Measurements from ENCODE around the gene CEP57L1.
"Not testable (repeated sequence)": the region's sequence is repeated elsewhere in the genome, so short reads cannot be mapped to it uniquely, and the experiment has no call there.

CEP57L1 gene

DNA sequence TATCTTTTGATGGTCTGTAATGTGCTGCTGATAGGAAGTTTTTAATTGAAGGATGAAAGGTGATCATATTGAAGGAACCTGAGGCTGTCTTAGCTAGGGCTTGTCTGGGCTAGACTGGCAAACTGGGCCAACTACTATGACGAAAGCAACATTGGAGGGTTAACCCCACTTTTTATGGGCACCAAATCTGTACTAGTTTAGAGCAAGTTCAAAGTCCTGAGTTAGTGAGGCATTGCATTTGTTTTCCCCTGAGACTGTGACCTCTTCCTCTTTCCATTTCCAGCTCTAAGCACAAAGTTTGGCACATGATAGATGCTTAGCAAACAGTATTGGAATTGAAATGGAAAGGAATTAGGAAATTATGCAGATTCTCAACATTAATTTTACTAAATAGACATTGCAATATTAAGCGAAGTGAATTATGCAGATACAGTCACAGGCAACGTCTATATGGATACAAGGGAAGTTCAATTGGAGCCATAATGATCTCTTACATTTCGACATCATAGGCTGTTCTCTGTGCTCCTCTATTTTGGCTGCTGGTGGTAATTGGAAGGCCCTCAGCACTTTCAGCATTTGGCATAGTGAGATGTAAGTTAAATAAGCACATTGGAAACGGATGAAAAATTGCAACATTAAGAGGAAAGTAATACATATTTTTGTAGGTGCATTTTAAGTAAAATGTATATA is 22.2 kb downstream of the CEP57L1 start:
- no peak for DNase-seq

DNA sequence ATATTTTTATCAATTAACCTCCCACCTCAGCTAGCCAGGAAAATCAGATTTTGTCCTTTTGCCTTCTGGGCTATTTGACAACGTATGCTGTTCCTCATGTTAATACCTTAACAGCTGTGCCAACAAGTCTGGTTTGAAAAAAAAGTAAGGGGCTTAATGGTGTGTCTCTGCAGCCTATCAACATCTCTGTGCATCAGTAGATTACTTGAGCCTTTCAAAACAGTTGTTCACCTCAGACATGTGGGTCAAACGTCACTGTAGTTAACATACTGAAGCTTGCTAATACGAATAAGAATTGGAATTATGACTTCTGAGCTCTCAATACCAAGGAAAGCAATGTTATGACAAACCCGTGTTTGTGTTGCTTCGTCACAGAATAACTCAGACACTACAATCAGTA is 23.0 kb downstream of the CEP57L1 start:
- DNase-seq, result no peak

DNA sequence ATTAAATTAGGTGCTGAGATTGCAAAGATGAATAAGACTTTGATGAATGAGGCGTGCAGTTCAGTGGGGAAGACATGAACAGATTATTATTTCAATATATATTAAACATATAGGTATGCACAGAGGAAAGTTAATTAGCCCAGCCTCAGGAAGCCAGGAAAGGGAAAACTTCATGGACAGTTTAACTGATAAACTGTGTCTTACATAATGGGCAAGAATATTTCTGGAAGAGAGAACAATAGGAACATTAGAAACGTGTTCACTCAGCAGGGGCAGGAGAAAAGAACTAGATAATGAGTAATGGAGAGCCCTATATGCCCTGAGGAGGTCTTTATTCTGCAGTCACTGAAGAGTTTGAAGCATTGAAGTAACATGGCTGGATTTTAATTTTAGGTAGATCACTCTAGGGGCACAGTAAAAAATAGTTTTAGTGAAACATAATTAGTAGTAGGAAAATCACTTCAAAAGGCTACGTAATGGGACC is 23.6 kb downstream of the CEP57L1 start:
- no peak for DNase-seq

DNA sequence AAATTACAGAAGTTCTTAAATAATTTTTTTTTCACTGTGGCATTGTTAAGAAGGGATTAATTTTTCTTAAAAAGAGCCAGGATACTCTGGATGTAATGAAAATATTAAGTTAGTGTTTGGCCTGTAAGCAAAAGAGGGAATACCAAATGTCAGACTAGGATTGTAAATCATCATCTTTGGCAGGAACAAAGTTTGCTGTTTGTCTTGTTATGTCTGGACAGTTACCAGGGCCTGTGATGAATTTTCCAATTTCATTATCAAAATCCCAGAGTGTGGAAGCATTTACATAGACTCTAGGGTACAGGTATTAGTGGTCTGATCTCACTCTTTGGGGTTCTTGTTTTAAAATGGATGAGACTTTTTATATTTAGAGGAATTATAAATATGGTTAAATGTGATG is 26.1 kb downstream of the CEP57L1 start:
- peak; percentile 4 for DNase-seq

DNA sequence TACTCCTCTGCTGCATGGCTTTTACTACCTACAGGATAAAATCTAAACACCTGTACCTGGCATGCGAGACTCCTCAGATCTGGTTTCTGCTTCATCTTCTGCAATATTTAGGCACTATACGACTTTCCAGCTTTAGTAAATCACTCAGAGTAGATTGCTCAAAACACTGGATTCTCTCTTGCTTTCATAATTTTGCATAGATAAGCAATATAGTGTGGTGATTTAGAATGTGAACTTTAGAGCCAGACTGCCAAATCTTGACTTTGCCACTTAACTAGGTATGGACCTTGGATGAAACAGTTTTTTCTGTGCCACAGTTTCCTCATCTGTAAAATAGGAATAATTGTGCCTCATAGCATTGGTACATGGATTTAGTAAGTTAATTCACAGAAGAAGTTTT is 28.9 kb downstream of the CEP57L1 start:
- no peak for DNase-seq

DNA sequence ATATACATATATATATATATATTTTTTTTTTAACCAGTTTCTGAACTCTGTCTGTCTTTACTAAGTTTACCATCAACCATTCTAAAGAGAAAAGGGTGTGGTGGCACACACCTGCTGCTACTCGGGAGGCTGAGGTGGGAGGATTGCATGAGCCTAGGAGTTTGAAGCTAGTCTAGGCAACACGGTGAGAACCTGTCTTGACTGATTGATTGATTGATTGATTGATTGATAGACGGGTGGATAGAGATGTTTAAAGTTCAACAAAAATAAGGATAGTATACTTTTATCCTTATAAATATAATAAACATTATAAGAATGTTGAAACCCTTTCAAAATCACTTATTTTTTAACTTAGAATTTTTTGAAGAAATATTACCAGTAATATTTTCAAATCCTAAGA is 30.2 kb downstream of the CEP57L1 start:
- no peak for DNase-seq

DNA sequence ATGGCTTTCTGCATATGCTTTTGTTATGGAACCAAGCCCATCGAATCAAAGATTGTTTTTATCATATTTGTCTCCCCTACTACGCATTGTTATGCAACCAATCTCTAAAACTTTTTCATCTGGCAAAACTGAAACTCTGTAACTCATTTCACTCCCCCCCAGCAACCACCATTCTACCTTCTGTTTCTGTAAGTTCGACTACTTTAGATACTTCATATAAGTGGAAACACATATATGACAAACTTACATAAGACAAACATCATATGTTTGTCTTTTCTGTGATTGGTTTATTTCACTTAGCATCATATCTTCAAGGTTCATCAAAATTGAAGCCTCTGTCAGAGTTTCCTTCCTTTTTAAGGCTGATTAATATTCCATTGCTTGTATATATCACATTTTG is 34.8 kb downstream of the CEP57L1 start:
- DNase-seq, result no peak

DNA sequence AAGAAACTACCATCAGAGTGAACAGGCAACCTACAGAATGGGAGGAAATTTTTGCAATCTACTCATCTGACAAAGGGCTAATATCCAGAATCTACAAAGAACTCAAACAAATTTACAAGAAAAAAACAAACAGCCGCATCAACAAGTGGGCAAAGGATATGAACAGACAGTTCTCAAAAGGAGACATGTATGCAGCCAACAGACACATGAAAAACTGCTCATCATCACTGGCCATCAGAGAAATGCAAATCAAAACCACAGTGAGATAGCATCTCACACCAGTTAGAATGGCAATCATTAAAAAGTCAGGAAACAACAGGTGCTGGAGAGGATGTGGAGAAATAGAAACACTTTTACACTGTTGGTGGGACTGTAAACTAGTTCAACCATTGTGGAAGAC is 40.3 kb downstream of the CEP57L1 start:
- DNase-seq, result not testable (repeated sequence)

DNA sequence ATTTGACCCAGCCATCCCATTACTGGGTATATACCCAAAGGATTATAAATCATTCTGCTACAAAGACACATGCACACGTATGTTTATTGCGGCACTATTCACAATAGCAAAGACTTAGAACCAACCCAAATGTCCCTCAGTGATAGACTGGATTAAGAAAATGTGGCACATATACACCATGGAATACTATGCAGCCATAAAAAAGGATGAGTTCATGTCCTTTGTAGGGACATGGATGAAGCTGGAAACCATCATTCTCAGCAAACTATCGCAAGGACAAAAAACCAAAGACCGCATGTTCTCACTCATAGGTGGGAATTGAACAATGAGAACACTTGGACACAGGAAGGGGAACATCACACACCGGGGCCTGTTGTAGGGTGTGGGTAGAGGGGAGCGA is 40.7 kb downstream of the CEP57L1 start:
- not testable (repeated sequence) for DNase-seq

DNA sequence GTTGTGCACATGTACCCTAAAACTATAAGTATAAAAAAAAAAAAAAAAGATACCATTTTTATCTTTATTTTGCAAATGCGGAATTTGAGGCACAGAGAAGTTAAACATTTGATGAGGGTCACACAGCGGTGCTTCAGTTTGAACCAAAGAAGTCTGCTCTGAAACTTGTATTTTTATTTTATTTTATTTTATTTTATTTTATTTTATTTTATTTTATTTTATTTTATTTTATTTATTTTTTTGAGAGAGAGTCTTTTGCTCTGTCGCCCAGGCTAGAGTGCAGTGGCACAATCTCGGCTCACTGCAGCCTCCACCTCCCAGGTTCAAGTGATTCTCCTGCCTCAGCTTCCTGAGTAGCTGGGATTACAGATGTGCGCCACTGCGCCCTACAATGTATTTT is 41.2 kb downstream of the CEP57L1 start:
- not testable (repeated sequence) for DNase-seq

DNA sequence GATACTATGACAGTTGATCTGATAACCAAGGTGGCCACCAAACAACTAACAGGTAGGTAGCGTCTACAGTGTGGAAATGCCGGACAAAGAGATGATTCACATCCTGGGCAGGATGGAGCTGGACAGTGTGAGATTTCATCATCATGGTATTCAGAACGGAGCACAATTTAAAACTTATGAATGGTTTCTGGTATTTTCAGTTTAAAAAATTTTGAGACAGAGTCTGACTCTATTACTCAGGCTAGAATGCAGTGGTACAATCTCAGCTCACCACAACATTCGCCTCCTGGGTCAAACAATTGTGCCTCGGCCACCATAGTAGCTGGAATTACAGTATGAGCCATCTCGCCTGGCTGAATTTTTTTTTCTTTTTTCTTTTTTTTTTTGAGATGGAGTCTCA is 43.8 kb downstream of the CEP57L1 start:
- DNase-seq, result peak; percentile 62

DNA sequence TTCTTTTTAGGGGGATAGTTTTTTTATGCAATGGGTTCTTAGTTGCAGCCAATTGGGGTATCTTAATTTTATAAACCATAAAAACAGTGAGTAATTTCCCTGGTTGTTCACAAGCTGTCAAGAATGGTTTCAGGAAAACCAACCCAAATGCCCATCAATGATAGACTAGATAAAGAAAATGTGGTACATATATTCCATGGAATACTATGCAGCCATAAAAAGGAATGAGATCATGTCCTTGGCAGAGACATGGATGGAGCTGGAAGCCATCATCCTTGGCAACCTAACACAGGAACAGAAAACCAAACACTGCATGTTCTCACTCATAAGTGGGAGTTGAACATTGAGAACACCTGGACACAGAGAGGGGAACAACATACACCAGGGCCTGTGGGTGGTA is 46.8 kb downstream of the CEP57L1 start:
- DNase-seq, result not testable (repeated sequence)

DNA sequence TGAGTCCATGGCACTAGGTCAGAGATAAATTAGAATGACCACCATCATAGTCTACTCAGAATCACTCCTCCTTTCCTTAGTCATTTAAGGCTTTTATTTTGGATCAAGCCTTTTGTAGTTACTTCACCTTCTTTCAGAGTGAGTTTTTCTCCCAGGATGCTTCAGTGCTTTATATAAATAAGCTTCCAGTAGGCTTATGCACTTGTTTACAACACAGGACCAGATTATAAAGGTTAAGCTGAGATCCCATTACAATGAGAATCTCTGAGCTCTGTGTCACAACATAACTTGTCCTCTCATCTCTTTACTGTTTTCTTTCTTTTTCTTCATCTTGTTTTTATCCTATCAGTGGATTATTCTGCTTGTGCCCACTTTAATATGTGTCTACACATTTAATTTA is 47.9 kb downstream of the CEP57L1 start:
- no peak for DNase-seq

DNA sequence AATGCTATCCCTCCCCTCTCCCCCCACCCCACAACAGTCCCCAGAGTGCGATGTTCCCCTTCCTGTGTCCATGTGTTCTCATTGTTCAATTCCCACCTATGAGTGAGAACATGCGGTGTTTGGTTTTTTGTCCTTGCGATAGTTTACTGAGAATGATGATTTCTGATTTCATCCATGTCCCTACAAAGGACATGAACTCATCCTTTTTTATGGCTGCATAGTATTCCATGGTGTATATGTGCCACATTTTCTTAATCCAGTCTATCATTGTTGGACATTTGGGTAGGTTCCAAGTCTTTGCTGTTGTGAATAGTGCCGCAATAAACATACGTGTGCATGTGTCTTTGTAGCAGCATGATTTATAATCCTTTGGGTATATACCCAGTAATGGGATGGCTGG is 52.9 kb downstream of the CEP57L1 start:
- not testable (repeated sequence) for DNase-seq

DNA sequence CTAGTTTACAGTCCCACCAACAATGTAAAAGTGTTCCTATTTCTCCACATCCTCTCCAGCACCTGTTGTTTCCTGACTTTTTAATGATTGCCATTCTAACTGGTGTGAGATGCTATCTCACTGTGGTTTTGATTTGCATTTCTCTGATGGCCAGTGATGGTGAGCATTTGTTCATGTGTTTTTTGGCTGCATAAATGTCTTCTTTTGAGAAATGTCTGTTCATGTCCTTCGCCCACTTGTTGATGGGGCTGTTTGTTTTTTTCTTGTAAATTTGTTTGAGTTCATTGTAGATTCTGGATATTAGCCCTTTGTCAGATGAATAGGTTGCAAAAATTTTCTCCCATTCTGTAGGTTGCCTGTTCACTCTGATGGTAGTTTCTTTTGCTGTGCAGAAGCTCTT is 53.4 kb downstream of the CEP57L1 start:
- not testable (repeated sequence) for DNase-seq

DNA sequence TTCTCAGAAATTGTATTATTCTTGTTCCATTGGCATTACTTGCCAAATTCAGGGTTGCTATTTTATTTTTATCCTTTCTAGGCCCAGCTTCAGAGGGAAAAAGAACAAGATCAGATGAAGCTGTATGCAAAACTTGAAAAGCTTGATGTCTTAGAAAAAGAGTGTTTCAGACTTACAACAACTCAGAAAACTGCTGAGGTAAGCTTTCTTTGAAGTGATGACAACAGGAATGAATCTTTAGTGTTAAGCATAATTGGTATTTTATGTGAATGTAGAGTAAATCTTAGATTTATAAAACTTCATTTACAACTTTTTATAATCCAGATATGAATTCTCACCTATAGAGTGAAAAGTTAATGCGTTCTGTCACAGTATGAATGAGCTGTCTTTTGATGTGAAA is 58.4 kb downstream of the CEP57L1 start:
- DNase-seq, result no peak

DNA sequence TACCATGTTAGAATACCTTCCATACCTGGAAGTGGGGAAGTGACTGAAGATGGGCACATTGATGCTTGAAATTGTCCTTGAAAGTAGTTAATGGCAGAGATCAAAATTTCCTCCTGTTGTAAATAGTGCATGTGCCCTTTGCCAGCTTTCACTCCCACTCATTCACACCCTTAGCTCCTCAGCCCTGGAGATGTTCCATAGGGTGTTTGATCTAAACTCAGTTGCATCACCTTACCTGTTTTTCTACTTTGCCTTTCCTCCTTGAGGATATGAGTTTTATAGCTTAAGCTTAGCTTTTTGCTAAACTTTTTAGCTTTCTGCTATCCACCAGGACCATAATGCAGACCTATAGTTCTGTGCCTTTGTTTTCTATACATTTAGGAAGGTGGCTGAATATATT is 69.0 kb downstream of the CEP57L1 start:
- DNase-seq, result no peak

DNA sequence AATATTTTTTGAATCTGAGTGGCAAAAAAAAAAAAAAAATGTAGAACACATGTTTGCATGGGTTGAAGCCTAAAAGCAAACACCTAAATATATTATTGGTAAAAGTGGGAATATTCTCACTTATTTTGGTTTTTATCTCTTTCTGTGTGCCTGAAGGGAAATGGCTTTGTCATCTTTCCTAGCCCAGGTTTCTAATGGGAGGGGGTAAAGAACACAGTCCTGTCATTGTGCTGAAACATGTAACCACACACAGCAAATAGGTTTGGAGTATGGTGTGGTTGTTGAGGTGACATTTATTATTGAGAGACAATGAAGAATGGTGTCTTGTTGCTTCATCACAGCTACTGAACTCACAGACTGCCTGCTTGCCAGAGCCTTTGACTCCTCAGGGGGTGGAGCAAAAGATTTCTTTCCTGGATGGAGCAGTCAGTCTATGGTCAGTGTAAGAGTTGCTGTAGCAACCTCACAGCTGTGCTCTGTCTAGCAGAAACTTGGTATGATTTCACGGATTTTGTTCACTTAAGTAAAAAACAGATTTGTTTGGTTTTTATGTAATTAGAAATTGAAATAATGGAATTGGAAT is 70.2 kb downstream of the CEP57L1 start:
- peak; percentile 33 for DNase-seq

DNA sequence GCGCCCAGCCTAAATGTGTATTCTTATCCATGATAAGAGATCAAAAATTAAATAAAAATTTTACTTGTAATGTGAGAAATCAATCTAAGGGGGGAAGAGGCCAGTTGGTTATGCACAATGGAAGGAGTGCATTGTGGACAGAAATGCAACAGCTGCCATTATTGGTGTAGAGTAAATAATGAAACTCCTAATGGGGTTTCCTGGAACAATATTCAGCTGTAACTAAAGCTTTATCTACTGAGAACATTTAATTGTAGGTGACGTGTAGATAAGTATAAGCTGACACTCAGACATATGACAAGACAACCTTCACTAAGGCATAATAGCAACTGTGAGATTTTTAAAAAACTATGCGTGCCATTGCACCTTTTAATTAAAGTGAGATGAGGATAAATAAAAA is 71.4 kb downstream of the CEP57L1 start:
- DNase-seq, result no peak

DNA sequence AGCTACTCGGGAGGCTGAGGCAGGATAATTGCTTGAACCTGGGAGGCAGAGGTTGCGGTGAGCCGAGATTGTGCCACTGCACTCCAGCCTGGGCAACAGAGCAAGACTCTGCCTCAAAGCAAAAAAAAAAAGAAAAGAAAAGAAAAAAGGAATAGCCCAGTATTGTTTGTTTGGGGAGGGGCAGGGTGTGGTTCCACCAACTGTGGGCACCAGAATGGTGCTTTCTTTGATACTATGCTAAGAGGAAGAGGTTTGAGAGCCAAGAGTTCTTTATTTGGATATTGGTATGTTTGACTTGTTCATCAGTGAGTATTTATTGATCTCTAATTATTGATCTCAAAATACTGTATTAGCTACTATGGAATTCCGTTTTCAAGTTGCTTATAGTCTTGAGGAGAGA is 72.3 kb downstream of the CEP57L1 start:
- no peak for DNase-seq

DNA sequence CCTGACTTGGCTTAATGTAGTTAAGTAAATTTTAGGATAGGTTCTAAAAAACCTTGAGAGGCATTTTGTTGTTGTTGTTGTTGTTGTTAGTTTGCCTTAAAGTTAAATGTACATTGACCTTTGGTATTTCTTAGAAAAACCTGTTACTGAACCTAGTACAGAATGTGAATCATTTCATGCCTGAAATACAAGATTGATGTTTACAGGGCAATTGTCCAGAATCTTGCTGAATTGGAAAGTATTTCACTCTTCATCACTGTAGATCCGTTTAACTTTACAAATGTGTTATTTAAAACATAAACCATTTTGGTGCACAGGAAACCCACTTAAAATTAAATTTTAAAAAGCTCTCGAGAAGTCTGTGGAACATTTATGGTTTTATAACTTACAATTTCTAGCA is 75.0 kb downstream of the CEP57L1 start:
- no peak for DNase-seq

DNA sequence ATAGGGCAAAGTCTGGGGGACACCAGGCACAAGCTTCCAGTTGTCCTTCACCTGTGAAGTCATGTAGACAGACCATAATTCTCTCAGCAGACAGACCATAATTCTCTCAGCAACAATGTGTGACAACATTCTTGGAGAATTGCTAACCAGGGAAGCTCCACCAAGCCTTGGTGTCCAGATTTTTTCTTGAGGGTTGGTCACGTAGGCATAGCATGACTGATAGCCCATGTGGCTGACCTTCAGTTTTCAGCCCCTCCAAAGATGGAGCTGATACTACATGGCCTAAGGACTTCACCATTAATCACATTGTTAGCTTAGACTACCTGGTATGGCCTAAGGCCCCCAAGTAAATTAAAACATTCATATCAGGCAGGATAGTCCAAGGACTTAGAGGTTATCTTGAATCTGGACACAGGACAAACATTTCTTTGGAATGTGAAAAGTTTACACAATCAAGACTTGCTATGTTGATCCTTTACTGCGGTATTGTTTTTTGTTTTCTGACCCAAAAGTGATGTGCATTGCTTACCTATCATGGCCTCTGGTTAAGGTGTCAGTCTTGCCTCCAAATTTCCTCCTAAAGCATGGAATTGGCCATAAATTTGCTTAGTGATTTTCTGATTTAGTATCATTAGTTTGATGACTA is 76.9 kb downstream of the CEP57L1 start:
- no peak for DNase-seq

DNA sequence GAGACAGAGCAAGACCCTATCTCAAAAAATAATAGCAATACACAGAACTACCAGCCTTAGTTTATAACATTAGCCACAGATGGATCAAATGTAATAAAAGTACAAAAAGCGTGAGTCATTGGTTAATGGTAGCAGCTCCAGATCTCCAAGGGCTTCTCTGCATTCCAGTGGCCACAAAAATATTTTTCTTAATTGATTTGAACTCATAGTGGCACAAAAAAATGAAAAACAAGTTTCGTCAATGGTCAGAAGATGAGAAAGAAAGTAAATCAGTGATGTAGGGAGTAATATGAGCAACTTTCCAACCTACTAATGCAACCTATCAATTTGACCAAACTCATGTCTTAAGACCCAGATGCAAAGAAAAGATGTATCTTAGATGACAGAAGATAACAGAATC is 79.6 kb downstream of the CEP57L1 start:
- DNase-seq, result no peak

DNA sequence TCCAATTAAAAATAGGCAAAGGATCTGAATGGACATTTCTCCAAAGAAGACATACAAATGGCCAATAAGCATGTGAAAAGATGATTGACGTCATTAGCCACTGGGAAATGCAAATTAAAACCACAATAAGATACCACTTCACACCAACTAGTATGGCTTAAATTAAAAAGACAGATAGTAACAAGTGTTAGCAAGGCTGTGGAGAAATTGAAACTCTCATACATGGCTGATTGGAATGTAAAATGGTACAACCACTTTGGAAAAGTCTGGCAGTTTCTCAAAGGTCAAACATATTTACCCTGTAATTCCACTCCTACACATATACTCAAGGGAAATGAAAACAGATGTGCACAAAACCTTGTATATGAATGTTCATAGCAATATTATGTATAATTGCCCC is 83.6 kb downstream of the CEP57L1 start:
- no peak for DNase-seq

DNA sequence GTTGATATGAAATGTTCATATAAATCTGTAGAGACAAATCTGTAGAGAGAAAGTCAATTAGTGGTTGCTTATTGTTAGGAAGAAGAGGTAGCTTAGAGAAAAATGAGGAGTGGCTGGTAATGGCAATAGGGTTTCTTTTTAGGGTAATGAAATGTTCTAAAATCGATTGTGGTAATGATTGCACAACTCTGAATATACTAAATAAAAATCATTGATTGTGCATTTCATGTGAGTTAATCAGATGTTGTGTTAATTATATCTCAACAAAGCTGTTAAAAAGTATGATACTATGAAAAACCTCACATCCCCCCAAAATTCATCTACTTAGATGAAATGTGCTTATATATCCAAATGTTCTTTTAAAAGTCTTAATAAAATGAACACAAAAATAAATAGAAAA is 84.2 kb downstream of the CEP57L1 start:
- no peak for DNase-seq

All from NCI-H226 (cell line).